HepG2 (cell line): ENCODE results near the gene TBC1D2B. TPM values are rescaled to one million over a fixed set of nuclear protein-coding genes. Genes with fewer than 3 reads are reported as not detected.
A peak's percentile ranks its signal among the peaks of the same experiment; 100 is the strongest.

Experiments
- CEBPG ChIP-seq: IDR thresholded peaks from 2 replicates; pipeline ENCODE4 v1.6.1; 2016
- EP300 ChIP-seq, 3 experiments: sonication (generic) in 1 of 3; formaldehyde crosslinking in 1 of 3; IDR thresholded peaks; 2 replicates each; pipeline versions ENCODE4 v1.5.1 to v1.6.1; 2011 to 2020; ENCODE audit warnings: low read depth in 2 of 3, low read length in 2 of 3, borderline replicate concordance in 1 of 3, improper control_type of control experiment in 1 of 3, mild to moderate bottlenecking in 1 of 3, missing genetic modification reagents in 1 of 3, moderate library complexity in 1 of 3
- ESRRA ChIP-seq: sonication (generic); formaldehyde crosslinking; IDR thresholded peaks from 2 replicates; pipeline ENCODE4 v1.5.1; 2020; ENCODE audit warnings: mild to moderate bottlenecking, low read depth, missing genetic modification reagents
- GTF3A ChIP-seq: sonication (generic); formaldehyde crosslinking; conservative IDR thresholded peaks from 2 replicates; pipeline ENCODE4 v1.4.0; 2020; ENCODE audit warnings: mild to moderate bottlenecking, missing genetic modification reagents
- KLF11 ChIP-seq: IDR thresholded peaks from 2 replicates; pipeline ENCODE4 v1.6.1; 2016; ENCODE audit warnings: missing compliant biosample characterization
- KMT2A ChIP-seq: sonication (generic); formaldehyde crosslinking; IDR thresholded peaks from 2 replicates; pipeline ENCODE4 v1.4.0; 2020; ENCODE audit warnings: missing genetic modification reagents
- NFATC3 ChIP-seq: sonication (generic); formaldehyde crosslinking; IDR thresholded peaks from 2 replicates; pipeline ENCODE4 v1.5.1; 2020; ENCODE audit warnings: mild to moderate bottlenecking, missing genetic modification reagents
- NR2F6 ChIP-seq, 2 experiments: IDR thresholded peaks; 2 replicates each; pipeline ENCODE4 v1.6.1; 2016; ENCODE audit warnings: antibody characterized with exemption in 1 of 2, mild to moderate bottlenecking in 1 of 2
- SP2 ChIP-seq: sonication (generic); formaldehyde crosslinking; IDR thresholded peaks from 2 replicates; pipeline ENCODE4 v1.5.1; 2020; ENCODE audit warnings: mild to moderate bottlenecking, missing genetic modification reagents
- ZNF343 ChIP-seq: sonication (generic); formaldehyde crosslinking; IDR thresholded peaks from 2 replicates; pipeline ENCODE4 v1.4.0; 2020; ENCODE audit warnings: mild to moderate bottlenecking, missing genetic modification reagents
- ZNF432 ChIP-seq: sonication (generic); formaldehyde crosslinking; IDR thresholded peaks from 2 replicates; pipeline ENCODE4 v1.5.0; 2020; ENCODE audit warnings: missing genetic modification reagents, mild to moderate bottlenecking, borderline replicate concordance
- ZNF550 ChIP-seq: sonication (generic); formaldehyde crosslinking; IDR thresholded peaks from 2 replicates; pipeline ENCODE4 v1.4.0; 2020; ENCODE audit warnings: mild to moderate bottlenecking, missing genetic modification reagents, borderline replicate concordance
- ZNF713 ChIP-seq: sonication (generic); formaldehyde crosslinking; IDR thresholded peaks from 2 replicates; pipeline ENCODE4 v1.4.0; 2020; ENCODE audit warnings: mild to moderate bottlenecking, missing genetic modification reagents
- polyA plus RNA-seq, 8 experiments: library from polyadenylated mRNA; depleted of rRNA in 3 of 8; stranded (reverse) in 7 of 8; unstranded in 1 of 8; fragments of >200 nt; fragmentation: Illumina TruSeq in 4 of 8; extraction: Trizol in 4 of 8; gene quantifications; 2 replicates each; pipeline versions ENCODE4 v1.2.1 to v1.2.3, GENCODE V29; 2011 to 2016; ENCODE audit warnings: low read depth in 4 of 8, missing spikeins in 1 of 8, mixed read lengths in 1 of 8; ENCODE audit not compliant: insufficient read depth in 1 of 8
- total RNA-seq, 5 experiments: library from RNA; depleted of rRNA; stranded (reverse); fragments of >200 nt; fragmentation: Illumina TruSeq; extraction: Trizol; gene quantifications; 2 replicates each; pipeline ENCODE4 v1.2.3, GENCODE V29; 2016; ENCODE audit warnings: low read depth in 1 of 5
- TF ChIP-seq, protein P1 (sequence below), 2 experiments: IDR thresholded peaks; 2 replicates each; pipeline ENCODE4 v1.6.1; 2011 to 2012; ENCODE audit warnings: low read length in 2 of 2, borderline replicate concordance in 1 of 2, low read depth in 1 of 2, mild to moderate bottlenecking in 1 of 2, moderate library complexity in 1 of 2
- TF ChIP-seq, protein P2 (sequence below): sonication (generic); formaldehyde crosslinking; IDR thresholded peaks from 2 replicates; pipeline ENCODE4 v1.8.0; 2022; ENCODE audit warnings: low read depth, missing genetic modification reagents
- TF ChIP-seq, protein P3 (sequence below): sonication (generic); formaldehyde crosslinking; conservative IDR thresholded peaks from 2 replicates; pipeline ENCODE4 v1.4.0; 2020; ENCODE audit warnings: missing genetic modification reagents
- TF ChIP-seq, protein P4 (sequence below): sonication (generic); formaldehyde crosslinking; IDR thresholded peaks from 2 replicates; pipeline ENCODE4 v1.5.1; 2020; ENCODE audit warnings: mild to moderate bottlenecking, missing genetic modification reagents, moderate library complexity

Gene TBC1D2B
- total and polyA plus RNA-seq, 2 of the 13 experiments (the other 11 are each of a cell fraction or from before 2014, with no cell fraction given) = 10.1 to 14.4 TPM

DNA sequence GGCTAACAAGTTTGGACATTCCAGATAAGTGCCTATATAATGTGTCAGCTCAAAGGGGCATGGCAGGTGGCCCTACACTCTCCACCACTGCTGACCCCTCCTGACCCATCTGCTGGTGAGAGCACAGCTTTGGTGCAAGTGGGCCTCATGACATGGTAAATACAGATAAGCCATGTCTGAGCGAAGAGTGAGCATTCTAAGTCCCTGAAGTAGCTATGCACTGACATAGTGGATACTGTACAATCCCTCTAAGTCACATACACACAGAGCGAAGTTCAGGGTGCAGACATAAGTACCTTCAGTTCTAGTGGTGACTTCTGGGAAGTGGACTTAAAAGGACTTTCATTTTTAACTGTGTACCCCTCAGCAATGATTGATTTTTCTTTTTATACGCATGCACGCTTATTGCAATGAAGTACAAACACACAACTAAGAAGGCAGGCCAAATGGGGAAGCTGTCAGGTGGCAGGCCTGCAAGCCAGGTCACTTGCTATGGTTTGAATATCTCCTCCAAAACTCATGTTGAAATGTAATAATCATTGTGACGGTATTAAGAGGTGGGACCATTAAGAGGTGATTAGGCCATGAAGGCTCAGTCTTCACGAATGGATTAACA lies 41.5 kb downstream of the TBC1D2B start (continued):
- TF ChIP-seq, protein P1, sequence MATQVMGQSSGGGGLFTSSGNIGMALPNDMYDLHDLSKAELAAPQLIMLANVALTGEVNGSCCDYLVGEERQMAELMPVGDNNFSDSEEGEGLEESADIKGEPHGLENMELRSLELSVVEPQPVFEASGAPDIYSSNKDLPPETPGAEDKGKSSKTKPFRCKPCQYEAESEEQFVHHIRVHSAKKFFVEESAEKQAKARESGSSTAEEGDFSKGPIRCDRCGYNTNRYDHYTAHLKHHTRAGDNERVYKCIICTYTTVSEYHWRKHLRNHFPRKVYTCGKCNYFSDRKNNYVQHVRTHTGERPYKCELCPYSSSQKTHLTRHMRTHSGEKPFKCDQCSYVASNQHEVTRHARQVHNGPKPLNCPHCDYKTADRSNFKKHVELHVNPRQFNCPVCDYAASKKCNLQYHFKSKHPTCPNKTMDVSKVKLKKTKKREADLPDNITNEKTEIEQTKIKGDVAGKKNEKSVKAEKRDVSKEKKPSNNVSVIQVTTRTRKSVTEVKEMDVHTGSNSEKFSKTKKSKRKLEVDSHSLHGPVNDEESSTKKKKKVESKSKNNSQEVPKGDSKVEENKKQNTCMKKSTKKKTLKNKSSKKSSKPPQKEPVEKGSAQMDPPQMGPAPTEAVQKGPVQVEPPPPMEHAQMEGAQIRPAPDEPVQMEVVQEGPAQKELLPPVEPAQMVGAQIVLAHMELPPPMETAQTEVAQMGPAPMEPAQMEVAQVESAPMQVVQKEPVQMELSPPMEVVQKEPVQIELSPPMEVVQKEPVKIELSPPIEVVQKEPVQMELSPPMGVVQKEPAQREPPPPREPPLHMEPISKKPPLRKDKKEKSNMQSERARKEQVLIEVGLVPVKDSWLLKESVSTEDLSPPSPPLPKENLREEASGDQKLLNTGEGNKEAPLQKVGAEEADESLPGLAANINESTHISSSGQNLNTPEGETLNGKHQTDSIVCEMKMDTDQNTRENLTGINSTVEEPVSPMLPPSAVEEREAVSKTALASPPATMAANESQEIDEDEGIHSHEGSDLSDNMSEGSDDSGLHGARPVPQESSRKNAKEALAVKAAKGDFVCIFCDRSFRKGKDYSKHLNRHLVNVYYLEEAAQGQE (IDR thresholded peaks at IDR 0.05; ENCODE audit: borderline replicate concordance in 1 of 2, low read depth in 1 of 2, low read length in 2 of 2) = no peak
- TF ChIP-seq, protein P2, sequence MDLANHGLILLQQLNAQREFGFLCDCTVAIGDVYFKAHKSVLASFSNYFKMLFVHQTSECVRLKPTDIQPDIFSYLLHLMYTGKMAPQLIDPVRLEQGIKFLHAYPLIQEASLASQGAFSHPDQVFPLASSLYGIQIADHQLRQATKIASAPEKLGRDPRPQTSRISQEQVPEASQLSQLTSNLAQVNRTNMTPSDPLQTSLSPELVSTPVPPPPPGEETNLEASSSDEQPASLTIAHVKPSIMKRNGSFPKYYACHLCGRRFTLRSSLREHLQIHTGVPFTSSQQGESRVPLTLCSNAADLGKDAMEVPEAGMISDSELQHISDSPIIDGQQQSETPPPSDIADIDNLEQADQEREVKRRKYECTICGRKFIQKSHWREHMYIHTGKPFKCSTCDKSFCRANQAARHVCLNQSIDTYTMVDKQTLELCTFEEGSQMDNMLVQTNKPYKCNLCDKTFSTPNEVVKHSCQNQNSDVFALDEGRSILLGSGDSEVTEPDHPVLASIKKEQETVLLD (CRISPR knock-in tag) = no peak
- TF ChIP-seq KMT2A (CRISPR knock-in tag) = no peak
- TF ChIP-seq EP300 (IDR thresholded peaks at IDR 0.05; ENCODE audit: low read depth in 2 of 2, low read length in 2 of 2) = peak in 1 of 2 experiments; percentile 22; a peak in 1 of 4 replicates
- TF ChIP-seq EP300 (CRISPR knock-in tag; IDR thresholded peaks at IDR 0.05; ENCODE audit: borderline replicate concordance) = no peak; the same call in 1 of the 2 replicates
- no peak for TF ChIP-seq ZNF343 (CRISPR knock-in tag)
- no peak for TF ChIP-seq NFATC3 (CRISPR knock-in tag)
- TF ChIP-seq, protein P3, sequence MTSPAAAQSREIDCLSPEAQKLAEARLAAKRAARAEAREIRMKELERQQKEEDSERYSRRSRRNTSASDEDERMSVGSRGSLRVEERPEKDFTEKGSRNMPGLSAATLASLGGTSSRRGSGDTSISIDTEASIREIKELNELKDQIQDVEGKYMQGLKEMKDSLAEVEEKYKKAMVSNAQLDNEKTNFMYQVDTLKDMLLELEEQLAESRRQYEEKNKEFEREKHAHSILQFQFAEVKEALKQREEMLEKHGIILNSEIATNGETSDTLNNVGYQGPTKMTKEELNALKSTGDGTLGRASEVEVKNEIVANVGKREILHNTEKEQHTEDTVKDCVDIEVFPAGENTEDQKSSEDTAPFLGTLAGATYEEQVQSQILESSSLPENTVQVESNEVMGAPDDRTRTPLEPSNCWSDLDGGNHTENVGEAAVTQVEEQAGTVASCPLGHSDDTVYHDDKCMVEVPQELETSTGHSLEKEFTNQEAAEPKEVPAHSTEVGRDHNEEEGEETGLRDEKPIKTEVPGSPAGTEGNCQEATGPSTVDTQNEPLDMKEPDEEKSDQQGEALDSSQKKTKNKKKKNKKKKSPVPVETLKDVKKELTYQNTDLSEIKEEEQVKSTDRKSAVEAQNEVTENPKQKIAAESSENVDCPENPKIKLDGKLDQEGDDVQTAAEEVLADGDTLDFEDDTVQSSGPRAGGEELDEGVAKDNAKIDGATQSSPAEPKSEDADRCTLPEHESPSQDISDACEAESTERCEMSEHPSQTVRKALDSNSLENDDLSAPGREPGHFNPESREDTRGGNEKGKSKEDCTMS = no peak
- TF ChIP-seq ZNF713 = no peak
- TF ChIP-seq ESRRA (CRISPR knock-in tag) = no peak
- TF ChIP-seq KLF11 (CRISPR knock-in tag) = no peak
- TF ChIP-seq NR2F6 (IDR thresholded peaks at IDR 0.05) = peak; percentile 75
- TF ChIP-seq NR2F6 (CRISPR knock-in tag; IDR thresholded peaks at IDR 0.05) = peak; percentile 86
- no peak for TF ChIP-seq SP2 (CRISPR knock-in tag)
- no peak for TF ChIP-seq GTF3A (CRISPR knock-in tag)
- TF ChIP-seq ZNF550 = no peak
- no peak for TF ChIP-seq ZNF432
- TF ChIP-seq CEBPG = peak; percentile 32; the same call in 1 of the 2 replicates
- TF ChIP-seq, protein P4, sequence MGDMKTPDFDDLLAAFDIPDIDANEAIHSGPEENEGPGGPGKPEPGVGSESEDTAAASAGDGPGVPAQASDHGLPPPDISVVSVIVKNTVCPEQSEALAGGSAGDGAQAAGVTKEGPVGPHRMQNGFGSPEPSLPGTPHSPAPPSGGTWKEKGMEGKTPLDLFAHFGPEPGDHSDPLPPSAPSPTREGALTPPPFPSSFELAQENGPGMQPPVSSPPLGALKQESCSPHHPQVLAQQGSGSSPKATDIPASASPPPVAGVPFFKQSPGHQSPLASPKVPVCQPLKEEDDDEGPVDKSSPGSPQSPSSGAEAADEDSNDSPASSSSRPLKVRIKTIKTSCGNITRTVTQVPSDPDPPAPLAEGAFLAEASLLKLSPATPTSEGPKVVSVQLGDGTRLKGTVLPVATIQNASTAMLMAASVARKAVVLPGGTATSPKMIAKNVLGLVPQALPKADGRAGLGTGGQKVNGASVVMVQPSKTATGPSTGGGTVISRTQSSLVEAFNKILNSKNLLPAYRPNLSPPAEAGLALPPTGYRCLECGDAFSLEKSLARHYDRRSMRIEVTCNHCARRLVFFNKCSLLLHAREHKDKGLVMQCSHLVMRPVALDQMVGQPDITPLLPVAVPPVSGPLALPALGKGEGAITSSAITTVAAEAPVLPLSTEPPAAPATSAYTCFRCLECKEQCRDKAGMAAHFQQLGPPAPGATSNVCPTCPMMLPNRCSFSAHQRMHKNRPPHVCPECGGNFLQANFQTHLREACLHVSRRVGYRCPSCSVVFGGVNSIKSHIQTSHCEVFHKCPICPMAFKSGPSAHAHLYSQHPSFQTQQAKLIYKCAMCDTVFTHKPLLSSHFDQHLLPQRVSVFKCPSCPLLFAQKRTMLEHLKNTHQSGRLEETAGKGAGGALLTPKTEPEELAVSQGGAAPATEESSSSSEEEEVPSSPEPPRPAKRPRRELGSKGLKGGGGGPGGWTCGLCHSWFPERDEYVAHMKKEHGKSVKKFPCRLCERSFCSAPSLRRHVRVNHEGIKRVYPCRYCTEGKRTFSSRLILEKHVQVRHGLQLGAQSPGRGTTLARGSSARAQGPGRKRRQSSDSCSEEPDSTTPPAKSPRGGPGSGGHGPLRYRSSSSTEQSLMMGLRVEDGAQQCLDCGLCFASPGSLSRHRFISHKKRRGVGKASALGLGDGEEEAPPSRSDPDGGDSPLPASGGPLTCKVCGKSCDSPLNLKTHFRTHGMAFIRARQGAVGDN (CRISPR knock-in tag) = no peak
